ENCODE measurements around the gene COPG2. TPM values are rescaled to one million over a fixed set of nuclear protein-coding genes. Genes with fewer than 3 reads are reported as not detected.
A peak's percentile ranks its signal among the peaks of the same experiment; 100 is the strongest.

COPG2 gene
- total and polyA plus RNA-seq, 2 experiments from 2014 or later = 4.9 to 66.3 TPM

DNA sequence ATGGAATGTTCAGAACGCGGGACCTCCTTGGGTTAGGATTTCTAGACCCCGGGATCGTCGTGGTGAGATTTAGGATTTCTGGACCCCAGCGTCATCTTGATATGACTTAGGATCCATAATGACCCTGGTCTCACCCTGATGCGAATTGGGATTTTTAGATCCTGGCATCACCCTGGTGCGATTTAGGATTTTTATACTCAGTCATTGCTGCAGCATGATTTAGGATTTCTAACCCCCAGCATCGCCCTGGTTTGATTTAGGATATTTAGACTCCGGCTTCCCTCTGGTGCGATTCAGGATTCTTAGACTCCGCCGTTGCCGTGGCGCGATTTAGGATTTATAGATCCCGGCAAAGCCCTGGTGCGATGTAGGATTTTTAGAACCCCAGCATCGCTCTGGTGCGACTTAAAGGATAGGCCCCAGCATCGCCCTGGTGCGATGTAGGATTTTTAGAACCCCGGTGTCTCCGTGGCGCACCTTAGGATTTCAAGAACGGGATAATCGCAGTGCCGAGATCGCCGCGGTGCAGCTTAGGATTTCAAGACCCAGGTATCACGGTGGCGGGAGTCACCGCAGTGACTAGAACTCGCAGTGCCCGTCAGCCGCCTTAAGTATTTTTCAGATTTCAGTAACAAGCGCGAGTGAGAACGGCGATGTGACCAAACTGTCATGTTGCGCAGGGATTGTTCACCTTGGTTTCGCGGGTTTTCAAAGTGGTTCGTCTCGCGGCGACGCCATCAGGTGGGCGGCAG is 175.8 kb downstream of the COPG2 start (continued):
- TF ChIP-seq, protein P1, sequence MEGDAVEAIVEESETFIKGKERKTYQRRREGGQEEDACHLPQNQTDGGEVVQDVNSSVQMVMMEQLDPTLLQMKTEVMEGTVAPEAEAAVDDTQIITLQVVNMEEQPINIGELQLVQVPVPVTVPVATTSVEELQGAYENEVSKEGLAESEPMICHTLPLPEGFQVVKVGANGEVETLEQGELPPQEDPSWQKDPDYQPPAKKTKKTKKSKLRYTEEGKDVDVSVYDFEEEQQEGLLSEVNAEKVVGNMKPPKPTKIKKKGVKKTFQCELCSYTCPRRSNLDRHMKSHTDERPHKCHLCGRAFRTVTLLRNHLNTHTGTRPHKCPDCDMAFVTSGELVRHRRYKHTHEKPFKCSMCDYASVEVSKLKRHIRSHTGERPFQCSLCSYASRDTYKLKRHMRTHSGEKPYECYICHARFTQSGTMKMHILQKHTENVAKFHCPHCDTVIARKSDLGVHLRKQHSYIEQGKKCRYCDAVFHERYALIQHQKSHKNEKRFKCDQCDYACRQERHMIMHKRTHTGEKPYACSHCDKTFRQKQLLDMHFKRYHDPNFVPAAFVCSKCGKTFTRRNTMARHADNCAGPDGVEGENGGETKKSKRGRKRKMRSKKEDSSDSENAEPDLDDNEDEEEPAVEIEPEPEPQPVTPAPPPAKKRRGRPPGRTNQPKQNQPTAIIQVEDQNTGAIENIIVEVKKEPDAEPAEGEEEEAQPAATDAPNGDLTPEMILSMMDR (conservative IDR thresholded peaks at IDR 0.05; ENCODE audit: low read depth in 2 of 2) = no peak
- no peak for TF ChIP-seq NANOG (IDR thresholded peaks at IDR 0.05; ENCODE audit: borderline replicate concordance)
- TF ChIP-seq STAT1 (IDR thresholded peaks at IDR 0.05; ENCODE audit: unreplicated experiment) = no peak

DNA sequence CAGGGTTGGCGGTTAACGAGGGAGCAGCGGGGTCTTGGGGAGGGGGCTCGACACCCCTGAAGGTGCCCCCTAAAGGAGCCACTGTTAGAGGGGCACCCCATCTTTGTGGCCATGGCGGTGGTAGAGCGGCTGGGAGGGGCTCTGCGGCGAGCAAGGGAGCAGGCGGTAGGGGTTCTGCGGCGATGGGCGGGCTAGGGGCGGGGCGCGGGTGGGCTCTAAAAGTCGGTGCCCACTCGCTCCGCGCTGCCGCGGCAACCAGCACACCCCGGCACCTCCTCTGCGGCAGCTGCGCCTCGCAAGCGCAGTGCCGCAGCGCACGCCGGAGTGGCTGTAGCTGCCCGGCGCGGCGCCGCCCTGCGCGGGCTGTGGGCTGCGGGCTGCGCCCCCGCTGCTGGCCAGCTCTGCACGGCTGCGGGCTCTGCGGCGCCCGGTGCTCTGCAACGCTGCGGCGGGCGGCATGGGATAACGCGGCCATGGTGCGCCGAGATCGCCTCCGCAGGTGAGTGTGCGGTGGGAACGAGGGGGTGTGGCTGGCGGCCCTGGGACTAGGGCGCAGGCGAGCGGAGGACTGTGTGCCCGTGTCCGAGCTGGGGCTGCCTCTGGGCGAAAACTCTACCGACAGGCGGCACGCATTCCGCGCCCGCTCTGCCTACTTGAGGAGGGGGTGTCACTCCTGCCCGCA is 176.6 kb downstream of the COPG2 start, which contains the start of gene MEST:
TSS of gene MEST (plus strand) at position 245 of the 682 bp plus-strand sequence. CDS start at position 474, 229 bp downstream.
- Mint-ChIP-seq H3K9me3 (peaks cover 18% of the 10 kb centered on the region), H3K27ac (peak within 1 kb of the TSS; percentile 81; the same call in 1 of the 2 replicates), H3K36me3 (ENCODE audit: low read depth) (peaks cover 49% of the 10 kb centered on the region), H3K27me3 (ENCODE audit: insufficient read depth, low read depth, poor library complexity) (peaks cover 11% of the 10 kb centered on the region), H3K4me3 (peak within 1 kb of the TSS; percentile 86), H3K4me1 (peaks cover 46% of the 10 kb centered on the region)
- peaks cover 83% of the 10 kb centered on the region for H3K79me2 ChIP-seq (replicated peaks; ENCODE audit: insufficient read depth)
- peak within 1 kb of the TSS; percentile 83; the same call in 1 of the 2 replicates for H2AFZ ChIP-seq
- TF ChIP-seq, protein P1 (conservative IDR thresholded peaks at IDR 0.05; ENCODE audit: low read depth in 2 of 2) = 0 out of 4 replicates have a peak, but pooled peaks of 1 of the 2 experiments have one; percentile 7
- TF ChIP-seq ZNF331 (CRISPR knock-in tag; IDR thresholded peaks at IDR 0.05; ENCODE audit: low read depth) = no peak
- no peak within 1 kb of the TSS for H3K27ac ChIP-seq (ENCODE audit: low read depth)
- DNase-seq (ENCODE audit: low spot score) (peak; percentile 57), ATAC-seq (peak; percentile 51)
- H3K4me1 ChIP-seq (ENCODE audit: insufficient read depth) = peaks cover 42% of the 10 kb centered on the region
- peaks cover 10% of the 10 kb centered on the region for H4K20me1 ChIP-seq (replicated peaks; ENCODE audit: insufficient read depth)
- H3K4me2 ChIP-seq = peak within 1 kb of the TSS; percentile 80
- no peaks in the 10 kb centered on the region for H3K9me2 ChIP-seq (ENCODE audit: insufficient read depth)
- H3K36me3 ChIP-seq (ENCODE audit: insufficient read depth) = peaks cover 10% of the 10 kb centered on the region
- peak within 1 kb of the TSS; percentile 58 for H3K4me3 ChIP-seq
- H3F3A ChIP-seq (replicated peaks; ENCODE audit: low read depth) = peaks cover 3% of the 10 kb centered on the region; the same call in 1 of the 2 replicates
- H3K27me3 ChIP-seq (ENCODE audit: insufficient read depth) = peaks cover 10% of the 10 kb centered on the region
